ENCODE results near the gene MC4R.
"Not testable (repeated sequence)": the region's sequence is repeated elsewhere in the genome, so short reads cannot be mapped to it uniquely, and the experiment has no call there.

MC4R gene

DNA sequence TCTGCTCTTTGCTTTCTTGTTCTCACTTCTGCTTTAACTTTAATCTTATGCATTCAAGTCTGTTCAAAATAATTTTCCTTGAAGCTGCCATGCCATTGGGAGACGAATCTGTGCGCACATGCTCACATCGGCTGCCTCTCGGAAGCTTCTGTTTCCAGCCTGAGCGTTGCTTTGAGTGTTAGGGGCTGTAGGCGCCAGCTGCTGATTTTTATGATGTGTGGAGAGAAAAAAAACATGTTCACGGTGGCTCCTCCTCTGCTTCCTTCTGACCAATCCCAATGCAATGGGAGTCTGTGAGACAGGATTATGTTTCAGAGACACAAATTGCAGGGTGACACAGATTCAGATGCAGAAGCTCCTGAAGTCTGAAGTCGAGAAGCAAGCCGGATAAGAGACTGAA lies at the start of gene MC4R:
TSS of gene MC4R (minus strand) at position 180 of the 400 bp plus-strand sequence. CDS start 426 bp downstream, outside the sequence.
- DNase-seq (ENCODE audit: low read depth in 2 of 2) = no peak

DNA sequence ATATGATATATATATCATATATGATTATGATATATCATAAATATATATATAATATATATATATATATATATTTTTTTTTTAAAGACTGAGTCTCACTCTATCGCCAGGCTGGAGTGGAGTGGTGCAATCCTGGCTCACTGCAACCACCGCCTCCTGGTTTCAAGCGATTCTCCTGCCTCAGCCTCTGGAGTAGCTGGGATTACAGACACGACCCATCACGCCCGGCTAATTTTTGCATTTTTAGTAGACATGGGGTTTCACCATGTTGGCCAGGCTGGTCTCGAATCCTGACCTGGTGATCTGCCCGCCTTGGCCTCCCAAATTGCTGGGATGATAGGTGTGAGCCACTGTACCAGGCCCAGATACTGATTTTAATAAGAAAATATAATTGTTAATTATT lies 49.7 kb upstream of the MC4R start:
- not testable (repeated sequence) for DNase-seq (ENCODE audit: low read depth in 2 of 2)

DNA sequence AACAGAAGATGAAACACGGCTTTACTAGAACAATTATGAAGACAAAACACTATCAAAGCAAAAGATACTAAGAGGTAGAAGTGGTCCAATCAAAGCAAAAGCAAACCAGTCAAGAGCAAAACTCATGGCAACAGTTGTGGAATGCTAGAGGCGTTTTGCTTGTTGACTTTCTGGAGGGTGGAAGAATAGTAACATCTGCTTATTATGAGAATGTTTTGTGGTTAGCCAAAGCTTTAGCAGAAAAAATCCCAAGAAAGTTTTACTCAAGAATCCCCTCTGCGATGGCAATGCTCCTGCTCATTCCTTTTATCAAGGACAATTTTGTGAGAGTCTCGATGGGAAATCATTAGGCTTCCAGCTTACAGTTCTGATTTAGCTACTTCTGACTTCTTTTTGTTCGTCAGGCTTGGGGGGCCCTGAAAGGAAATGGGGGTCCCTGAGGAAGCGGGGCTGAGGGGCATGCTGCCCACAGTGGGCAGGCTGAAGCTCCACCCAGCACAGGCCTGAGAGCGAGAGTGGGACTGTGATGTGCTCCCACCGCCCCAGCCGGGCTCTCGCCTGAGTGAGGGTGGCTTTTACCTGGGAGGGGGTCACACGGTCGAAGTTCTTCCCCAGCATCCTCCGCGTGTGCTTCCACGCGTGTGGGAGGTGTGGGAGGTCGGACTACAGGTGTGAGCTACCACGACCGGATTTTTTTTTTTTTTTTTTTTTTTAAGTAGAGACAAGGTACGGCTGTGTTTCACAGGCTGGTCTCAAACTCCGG lies 49.0 kb upstream of the MC4R start:
- no peak for DNase-seq (ENCODE audit: low read depth in 2 of 2)

DNA sequence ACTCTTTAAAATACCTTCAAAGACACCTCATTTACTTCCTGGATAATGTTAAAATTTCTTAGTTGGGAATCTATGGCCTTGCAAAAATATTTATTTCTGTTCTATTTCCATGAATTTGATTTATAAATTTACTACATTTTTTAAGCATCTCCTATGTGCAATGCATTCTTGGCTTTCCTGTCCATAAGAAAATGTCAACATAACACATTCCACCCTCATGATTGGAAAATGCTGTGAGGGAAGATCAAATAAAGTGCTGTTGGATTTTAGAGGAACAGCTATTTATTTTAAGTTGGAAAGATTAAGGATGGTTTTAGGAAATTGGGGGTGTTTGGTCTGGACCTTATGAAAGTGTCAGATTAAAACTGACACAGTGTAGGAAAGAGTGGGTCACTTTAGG lies 45.4 kb upstream of the MC4R start:
- no peak for DNase-seq (ENCODE audit: low read depth in 2 of 2)

DNA sequence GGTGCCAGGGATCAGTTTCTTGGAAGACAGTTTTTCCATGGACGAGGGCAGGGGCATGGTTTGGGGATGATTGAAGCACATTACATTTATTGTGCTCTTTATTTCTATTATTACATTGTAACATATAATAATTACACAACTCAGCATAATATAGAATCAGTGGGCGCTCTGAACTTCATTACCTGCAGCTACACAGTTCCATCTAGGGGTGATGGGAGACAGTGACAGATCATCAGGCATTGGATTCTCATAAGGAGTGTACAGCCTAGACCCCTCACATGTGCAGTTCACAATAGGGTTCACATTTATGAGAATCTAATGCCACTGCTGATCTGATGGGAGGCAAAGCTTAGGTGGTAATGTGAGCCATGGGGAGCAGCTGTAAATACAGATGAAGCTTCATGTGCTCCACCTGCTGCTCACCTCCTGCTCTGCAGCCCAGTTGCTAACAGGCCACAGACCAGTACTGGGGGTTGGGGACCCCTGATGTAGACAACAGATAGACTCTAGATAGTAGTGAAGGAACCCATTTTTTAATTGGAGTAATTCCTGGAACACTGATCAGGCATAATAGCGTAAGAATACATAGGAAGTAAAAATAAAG lies 41.5 kb upstream of the MC4R start:
- no peak for DNase-seq (ENCODE audit: low read depth in 2 of 2)

DNA sequence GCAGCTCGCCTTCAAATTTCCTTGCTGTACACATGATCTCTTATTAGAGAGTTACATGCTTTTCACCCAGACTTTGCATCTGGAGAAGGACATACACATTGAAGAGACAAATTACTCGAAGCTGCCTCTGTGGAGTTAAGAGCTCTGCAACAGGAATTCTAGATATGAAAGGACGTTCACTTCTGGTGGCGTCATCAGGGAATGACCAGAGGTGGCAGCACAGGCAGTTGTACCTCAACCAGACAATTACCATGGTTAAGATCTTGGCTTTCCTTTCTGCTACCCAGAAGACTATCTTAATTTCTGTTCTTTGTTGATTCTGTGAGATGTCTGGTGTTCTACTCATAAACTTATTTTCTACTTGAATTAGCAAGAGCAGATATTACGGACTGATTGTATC lies 39.1 kb upstream of the MC4R start:
- DNase-seq (ENCODE audit: low read depth in 2 of 2) = no peak

DNA sequence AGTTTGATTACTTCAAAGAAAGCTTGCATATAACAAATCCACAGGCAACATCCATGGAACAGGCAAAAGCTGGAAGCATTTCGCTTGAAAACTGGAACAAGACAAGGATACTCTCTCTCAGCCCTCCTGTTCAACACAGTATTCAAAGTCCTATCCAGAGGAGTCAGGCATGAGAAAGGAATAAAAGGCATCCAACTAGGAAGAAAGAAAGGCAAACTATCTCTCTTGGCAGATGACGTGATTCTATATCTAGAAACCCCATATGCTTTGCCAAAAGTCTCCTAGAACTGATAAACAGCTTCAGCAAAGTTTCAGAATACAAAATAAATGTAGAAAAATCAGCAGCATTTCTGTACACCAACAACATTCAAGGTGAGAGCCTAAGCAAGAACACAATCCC lies 34.1 kb upstream of the MC4R start:
- no peak for DNase-seq (ENCODE audit: low read depth in 2 of 2)

DNA sequence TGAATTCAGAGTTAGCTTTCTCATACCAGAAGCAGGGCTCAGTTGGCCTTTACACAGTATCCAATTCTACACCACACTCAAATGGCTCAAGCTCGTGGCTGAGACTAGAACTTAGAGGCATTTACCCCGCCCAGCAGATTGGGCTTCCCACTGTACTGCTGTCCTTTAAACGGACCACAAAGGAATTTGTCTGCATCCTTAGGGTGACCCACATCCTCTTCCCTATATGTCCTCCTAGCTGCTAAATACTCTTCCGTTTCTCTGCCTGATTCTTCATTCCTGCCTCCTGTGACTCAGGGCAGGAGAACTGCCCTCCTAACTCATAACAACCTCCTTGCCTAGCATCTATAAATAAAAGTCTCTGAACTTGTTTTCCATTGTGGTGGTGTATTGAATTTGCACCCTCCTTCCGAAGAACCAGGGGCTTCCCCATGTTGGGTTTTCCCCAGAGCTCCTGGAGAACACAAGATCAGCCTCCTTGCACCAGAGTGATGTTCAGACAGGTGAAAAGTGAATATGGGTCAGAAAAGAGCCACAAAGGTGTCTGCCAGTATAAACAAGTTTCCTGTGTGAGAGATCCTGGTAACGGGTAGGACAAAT lies 32.0 kb upstream of the MC4R start:
- no peak for DNase-seq (ENCODE audit: low read depth in 2 of 2)

DNA sequence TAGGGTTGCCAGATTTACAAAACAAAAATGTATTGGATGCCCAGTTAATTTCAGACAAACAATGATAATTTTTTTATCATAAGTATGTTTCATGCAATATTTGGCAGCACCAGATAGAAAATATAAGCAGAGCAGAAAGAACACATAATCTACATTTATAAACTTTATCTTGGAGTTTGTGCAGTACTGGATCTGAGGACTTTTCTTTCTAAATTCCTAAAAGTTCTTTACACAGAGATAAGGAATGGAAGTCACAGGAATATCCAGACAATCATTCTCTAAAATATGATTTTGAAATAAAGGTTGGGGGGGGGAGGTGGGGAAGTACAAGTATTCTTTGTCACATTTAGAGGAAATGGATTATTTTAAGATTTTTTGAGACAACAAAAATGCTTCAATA lies 28.8 kb upstream of the MC4R start:
- no peak for DNase-seq (ENCODE audit: low read depth in 2 of 2)

DNA sequence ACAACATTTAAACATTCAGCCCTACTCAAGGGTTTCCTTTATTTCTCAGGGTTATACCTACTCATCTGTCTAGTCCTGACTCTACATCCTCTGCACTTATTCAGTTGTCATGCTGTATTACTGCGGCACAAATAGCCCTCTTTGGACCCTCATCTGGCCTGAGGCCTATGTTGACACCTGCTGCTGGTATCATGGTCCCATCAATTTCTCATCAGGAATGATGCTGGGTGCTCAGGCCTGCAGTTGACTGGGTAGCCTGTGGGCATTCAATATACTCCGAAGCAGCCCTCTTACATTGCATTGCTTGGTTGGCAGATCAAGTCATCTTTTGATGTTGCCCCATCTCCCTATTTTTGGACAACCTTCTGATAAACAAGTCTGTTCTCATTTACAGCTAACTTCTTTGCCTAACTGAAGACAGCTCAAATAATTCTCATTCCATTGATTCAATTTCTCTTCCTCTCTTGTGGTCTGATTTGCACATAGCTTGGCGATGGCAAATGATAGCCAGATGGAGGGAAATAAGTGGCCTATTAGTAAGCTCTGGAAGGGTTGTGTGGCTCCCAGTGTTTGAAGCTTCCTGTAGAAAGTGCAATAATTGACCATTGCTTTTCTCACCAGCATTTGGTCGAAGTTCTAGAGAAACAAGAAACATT lies 19.1 kb upstream of the MC4R start:
- no peak for DNase-seq (ENCODE audit: low read depth in 2 of 2)

DNA sequence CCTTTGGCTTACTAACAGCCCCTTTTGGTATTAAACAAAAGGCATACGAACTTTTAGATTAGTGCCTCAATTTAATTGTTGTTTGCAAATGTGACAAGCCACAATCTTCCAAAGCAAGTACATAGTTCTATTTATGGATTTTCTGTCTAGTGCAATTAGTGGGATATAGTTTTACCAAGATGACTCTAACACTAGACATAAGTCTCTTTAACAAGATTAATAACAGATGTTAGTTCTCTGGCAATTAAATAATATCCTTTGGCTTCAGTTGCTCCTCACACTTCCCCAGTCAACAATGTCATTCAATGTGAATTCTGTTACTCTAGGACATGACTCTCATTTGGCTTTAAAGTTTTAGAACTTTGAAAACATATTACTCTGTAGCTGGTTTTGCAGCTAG lies 16.7 kb upstream of the MC4R start:
- no peak for DNase-seq (ENCODE audit: low read depth in 2 of 2)

DNA sequence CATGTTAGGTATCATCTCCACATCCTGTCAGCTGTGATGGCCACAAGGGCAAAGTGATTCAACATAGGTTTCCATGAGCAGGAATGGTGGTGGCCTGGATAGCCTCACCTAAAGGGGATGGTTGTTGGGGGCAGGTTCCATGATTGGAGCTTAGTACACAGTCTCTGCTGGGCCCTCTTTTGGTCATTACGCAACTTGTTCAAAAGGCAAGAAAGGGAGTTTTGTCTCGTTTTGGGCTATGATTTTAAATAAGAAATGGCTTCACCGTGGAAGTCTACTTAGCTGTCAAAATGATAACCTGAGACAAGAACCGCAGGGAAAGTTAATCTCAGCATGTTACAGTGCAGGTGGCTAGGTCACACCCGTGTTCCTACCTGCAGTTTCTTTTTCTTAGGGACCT lies 13.1 kb upstream of the MC4R start:
- no peak for DNase-seq (ENCODE audit: low read depth in 2 of 2)

DNA sequence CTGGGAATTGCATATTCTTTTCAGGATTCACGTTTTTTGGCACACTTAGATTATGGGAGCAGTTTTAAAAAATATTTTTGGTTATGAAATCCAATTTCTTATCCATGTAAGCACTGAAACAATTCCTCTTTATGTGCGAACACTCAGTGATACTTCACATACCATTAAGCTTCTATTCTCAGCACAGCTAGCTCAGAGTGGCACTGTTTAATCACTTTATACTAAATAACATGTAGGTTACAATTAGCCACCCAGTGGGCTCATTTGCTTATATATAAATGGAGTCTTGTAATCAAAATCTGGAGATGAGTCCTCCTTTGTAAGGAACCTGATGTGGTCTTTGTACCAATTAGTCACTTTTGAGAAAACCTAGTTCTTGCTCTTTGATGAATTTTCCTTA lies 11.3 kb upstream of the MC4R start:
- no peak for DNase-seq (ENCODE audit: low read depth in 2 of 2)

DNA sequence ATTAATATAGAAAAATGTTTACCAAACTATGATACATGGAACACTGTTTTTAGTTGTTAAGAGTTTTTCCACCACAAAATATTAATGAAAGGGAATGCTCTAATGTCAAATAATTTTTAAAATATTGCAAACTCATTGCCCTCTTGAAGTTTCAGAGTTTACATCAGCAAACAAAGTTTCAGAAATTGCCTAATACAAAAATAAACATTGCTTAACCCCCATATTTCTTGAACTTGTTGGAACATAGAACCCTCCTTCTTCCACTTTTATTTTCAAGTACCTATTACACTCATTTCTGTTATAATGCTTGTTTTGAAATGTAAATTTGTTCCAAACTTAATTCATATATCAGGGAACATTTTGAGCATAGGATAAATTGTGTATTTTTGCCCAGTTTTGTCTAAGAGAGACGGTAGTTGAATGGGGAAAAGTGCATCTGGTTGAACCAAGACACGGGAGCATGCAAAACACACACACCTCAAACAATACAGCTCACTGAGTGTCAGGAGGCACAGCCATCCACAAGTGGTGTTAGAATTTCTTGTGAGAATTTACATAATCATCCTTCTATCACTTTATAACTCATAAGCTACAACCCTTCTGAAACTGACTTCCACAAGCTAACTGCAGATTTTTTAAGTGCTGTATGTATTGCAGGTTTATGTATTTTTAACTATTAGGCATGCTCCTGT lies 5.3 kb upstream of the MC4R start:
- DNase-seq (ENCODE audit: low read depth in 2 of 2) = no peak

DNA sequence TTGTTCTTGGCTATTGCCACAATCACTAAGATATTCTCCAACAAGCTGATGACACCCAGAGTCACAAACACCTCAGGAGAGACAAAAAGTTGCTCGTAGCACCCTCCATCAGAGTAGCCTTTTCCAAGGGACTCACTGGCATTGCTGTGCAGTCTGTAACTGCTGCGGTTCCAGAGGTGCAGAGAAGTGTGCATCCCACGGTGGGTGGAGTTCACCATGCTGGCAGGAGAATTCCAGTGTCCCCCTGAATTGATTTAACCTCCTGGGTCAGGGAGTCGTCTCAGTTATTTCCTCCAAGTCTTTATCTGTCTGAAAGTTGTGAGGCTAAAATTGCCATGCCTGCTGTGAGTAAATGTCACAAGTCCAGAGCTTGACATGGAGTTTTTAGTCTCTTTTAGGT lies 443 bp downstream of the MC4R start:
- DNase-seq (ENCODE audit: low read depth in 2 of 2) = no peak

DNA sequence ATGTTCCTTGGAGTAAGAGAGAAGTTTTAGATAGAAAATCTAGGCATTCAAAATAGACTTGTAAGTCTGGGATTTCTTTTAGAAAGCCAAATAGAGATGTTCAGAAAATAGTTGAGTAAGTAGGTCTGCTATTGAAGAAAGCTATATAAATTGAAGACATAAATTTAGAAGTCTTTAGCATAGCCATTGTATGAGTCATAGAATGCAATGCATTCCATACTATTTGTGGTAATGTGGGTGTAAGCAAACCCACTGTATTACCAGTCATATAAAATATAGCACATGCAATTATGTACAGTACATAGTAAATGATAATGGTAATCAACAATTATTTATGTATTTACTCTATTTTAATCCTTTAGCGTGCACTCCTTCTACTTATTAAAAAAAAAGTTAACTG lies 14.1 kb downstream of the MC4R start:
- no peak for DNase-seq (ENCODE audit: low read depth in 2 of 2)

DNA sequence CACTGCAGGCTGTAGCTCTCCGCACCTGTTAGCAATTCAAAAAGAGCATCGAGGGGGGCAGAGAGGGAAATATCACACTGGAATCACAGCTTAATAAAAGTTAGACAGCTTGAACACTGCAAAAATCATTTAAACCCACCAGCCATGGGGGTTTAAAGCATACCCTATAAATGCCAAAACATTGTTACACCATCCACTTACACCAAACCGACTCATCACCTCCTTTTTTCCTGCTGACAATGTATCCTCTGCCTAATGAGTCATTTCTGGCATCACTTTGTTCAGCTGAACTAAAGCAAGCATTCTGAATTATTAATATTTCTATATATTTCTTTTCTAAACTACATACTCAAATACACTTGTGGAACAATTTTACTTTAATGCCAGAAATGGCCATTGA lies 21.6 kb downstream of the MC4R start:
- DNase-seq (ENCODE audit: low read depth in 2 of 2) = no peak

DNA sequence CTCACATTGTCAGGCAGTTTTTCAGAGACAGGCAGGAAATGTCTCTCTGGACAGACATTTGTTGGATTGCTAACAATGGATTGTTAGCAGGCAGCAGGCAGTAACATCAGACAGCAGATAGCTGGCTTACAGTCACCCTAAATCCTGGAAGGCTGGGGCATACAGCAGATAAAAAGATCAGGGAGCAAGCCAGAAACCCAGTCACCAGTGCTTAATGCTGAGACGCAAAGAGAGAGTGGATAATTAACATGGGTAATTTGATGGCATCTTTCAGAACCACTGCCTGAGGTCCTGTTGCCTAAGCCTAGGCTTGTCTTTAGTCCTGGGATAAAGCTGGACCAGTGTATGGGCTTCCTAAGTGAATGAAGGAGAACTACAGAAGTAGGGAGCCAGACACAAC lies 22.4 kb downstream of the MC4R start:
- DNase-seq (ENCODE audit: low read depth in 2 of 2) = no peak

DNA sequence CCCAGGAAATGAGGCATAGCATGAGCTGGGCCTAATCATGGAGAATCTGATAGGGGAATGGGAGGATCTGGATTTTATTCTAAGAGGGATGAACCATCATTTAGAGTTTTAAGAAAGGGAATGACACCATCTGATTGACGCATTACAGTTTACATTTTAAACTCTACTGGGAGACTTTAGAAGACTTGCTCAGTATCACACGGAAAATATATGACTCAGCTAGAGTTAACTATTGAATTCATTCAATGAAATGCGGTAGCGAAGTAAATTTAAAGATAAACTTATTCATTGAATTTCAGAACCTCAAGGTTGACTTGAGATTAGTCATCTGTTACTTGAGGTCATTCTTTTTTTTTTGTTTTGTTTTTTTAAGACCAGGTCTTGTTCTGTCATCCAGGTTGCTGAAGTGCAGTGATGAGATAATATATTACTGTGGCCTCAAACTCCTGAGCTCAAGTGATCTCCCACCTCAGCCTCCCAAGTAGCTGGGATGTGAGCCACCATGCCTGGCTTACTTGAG lies 25.0 kb downstream of the MC4R start:
- DNase-seq (ENCODE audit: low read depth in 2 of 2) = no peak

DNA sequence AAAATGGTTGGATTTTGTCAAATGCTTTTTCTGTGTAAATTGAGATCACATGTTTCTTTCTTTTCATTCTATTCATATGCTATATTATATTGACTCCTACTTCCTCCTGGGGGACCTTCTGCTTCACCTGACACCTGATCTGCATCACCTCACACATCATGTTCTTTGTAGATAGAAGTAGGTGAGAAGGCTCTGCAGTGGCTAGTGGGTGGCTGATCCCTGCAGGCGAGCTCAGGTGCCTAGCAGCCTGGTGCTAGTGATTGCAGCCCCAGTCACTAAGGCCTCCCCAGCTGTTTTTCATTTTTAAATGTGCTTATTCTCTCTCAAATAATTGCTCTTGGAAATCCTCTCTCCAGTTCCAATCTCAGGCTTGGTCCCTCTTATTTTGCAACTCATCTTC lies 33.6 kb downstream of the MC4R start:
- no peak for DNase-seq (ENCODE audit: low read depth in 2 of 2)

DNA sequence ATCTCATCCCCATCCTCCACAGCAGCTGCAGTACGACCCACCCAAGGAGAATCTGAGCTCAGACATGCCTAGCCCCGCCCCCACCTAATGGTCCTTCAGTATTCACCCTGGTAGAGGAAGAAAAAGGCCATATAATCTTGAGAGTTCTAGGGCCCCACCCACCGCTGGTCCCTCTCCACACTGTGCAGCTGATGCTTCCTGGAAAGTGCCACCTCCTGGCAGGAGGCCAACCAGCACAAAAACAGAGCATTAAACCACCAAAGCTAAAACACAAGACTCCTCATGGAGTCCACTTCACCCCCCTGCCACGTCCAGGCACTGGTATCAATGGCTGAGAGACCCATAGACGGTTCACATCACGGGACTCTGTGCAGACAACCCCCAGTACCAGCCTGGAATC lies 40.7 kb downstream of the MC4R start:
- no peak for DNase-seq (ENCODE audit: low read depth in 2 of 2)

DNA sequence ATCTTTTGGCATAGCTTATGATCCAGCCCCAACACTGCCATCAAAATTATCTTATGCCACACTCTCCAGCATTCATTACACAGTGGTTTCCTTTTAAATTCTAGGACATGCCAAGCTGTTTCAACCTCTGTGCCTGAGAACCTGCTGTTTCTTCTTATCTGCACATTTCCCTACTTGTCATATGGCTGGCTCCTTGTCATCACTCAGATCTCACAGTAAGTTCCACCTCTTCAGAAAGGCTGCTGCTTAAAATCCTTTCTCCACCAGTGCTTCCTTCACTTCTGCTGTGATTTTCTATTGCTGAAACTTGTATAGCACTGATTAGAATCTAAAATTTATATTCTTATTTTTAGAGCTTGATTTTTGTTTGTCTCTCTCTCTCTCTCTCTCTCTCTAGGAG lies 43.4 kb downstream of the MC4R start:
- DNase-seq (ENCODE audit: low read depth in 2 of 2) = no peak
